ENCODE measurements around the gene CLDN10. TPM values are rescaled to one million over a fixed set of nuclear protein-coding genes. Genes with fewer than 3 reads are reported as not detected.

Gene CLDN10
- total and polyA plus RNA-seq, 8 donors: 83.8 to 258 (median 98.1) TPM

DNA sequence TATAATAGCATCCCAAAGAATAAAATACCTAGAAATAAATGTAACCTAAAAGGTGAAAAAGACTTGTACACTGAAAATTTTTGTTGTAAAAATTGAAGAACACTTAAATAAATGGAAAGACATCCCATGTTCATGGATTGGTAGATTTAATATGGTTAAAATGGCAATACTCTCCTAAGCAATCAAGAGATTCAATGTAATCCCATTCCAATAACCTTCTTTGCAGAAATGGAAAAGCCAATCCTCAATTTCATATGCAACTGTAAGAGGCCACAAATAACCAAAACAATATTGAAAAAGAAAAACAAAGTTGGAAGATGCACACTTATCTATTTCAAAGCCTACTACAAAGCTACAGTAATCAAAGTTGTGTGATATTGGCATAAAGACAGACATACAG, 74.2 kb downstream of the CLDN10 start:
- Histone ChIP-seq H3K36me3 (peaks cover 0 to 17% (median 6%) of the 10 kb centered on the region in 3 donors), H3K4me3 (no peak overlapping the region), H3K9me3 (no peaks in the 10 kb centered on the region), H3K27ac (no peak overlapping the region), H3K4me1 (no peaks in the 10 kb centered on the region), H3K27me3 (no peaks in the 10 kb centered on the region)
- TF ChIP-seq, protein P1, sequence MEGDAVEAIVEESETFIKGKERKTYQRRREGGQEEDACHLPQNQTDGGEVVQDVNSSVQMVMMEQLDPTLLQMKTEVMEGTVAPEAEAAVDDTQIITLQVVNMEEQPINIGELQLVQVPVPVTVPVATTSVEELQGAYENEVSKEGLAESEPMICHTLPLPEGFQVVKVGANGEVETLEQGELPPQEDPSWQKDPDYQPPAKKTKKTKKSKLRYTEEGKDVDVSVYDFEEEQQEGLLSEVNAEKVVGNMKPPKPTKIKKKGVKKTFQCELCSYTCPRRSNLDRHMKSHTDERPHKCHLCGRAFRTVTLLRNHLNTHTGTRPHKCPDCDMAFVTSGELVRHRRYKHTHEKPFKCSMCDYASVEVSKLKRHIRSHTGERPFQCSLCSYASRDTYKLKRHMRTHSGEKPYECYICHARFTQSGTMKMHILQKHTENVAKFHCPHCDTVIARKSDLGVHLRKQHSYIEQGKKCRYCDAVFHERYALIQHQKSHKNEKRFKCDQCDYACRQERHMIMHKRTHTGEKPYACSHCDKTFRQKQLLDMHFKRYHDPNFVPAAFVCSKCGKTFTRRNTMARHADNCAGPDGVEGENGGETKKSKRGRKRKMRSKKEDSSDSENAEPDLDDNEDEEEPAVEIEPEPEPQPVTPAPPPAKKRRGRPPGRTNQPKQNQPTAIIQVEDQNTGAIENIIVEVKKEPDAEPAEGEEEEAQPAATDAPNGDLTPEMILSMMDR (IDR thresholded peaks at IDR 0.05): no peak
- DNase-seq (no peak), FAIRE-seq (no peak), ATAC-seq (no peak)
- intact Hi-C loops (cut with DNase I): loop anchor here in 2 of 3 donors (10.0 kb wide), 2 partner anchors 198 to 208 kb away; no protein-coding TSS in a partner anchor

DNA sequence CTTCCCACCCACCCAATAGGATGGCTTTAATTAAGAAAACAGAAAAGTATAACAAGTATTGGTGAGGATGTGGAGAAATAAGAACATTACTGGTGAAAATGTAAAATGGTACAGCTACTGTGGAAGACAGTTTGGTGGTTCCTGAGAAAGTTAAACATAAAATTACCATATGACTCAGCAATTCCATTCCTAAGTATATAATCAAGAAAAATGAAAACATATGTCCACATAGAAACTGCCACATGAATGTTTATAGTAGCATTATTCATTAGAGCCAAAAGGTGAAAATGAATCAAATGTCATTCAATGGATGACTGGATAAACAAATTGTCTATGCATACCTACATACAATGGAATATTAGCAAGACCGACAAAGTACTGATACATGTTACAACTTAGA, 75.1 kb downstream of the CLDN10 start:
- Histone ChIP-seq H3K36me3 (peaks cover 0 to 17% (median 6%) of the 10 kb centered on the region in 3 donors), H3K27me3 (no peaks in the 10 kb centered on the region), H3K4me1 (no peaks in the 10 kb centered on the region), H3K9me3 (no peaks in the 10 kb centered on the region), H3K27ac (no peak overlapping the region), H3K4me3 (no peak overlapping the region)
- WGBS, 2 donors: 96 to 100% methylated on average over 1 of the region's 1 CpG
- intact Hi-C loops (cut with DNase I): loop anchor here in 2 of 3 donors (10.0 kb wide), 2 partner anchors 197 to 207 kb away; no protein-coding TSS in a partner anchor
- no peak for DNase-seq
- FAIRE-seq: no peak
- TF ChIP-seq, protein P1 (IDR thresholded peaks at IDR 0.05): no peak
- no peak for ATAC-seq

DNA sequence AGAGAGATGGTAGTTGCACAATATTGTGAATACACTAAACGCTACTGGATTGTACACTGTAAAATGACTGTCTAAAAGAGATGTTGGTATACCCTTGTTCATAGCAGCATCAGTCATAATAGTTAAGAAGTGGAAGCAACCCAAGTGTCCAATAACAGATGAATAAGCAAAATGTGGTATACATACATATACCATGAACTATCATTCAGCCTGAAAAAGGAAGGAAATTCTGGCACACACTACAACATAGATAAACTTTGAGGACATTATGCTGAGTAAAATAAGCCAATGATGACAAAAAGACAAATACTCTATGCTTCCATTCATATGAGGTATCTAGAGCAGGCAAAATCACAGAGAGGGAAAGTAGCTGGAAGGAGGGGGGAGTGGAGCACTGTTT, 76.0 kb downstream of the CLDN10 start:
- TF ChIP-seq, protein P1 (IDR thresholded peaks at IDR 0.05): no peak
- peaks cover 0 to 12% (median 6%) of the 10 kb centered on the region in 3 donors for H3K36me3 ChIP-seq
- intact Hi-C loops (cut with DNase I): loop anchor here in 2 of 3 donors (10.0 kb wide), 2 partner anchors 196 to 206 kb away; no protein-coding TSS in a partner anchor
- no peak overlapping the region for H3K27ac ChIP-seq
- no peaks in the 10 kb centered on the region for H3K4me1 ChIP-seq
- DNase-seq (no peak), ATAC-seq (no peak), FAIRE-seq (no peak)
- H3K9me3 ChIP-seq: no peaks in the 10 kb centered on the region
- no peaks in the 10 kb centered on the region for H3K27me3 ChIP-seq
- WGBS, 2 donors: 89 to 92% methylated on average over 1 of the region's 1 CpG
- no peak overlapping the region for H3K4me3 ChIP-seq

DNA sequence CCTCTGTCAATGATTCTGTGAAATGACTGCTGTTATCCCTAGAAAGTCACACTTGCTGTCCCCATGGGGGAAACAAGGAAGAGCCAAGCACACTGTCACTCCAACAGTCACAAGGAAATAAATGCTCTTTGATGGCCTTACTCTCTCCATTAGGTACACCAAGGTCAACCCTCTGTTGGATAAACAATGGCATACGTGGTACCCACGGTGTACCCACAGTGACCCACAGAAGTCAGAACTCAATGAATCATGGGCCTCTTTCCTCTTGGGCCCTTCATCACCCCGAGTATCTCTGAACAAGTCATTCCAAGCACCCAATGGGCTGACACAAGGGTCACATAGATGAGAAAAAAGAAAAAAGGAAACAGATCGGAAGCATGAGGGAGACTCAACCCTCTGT, 76.6 kb downstream of the CLDN10 start:
- Histone ChIP-seq H3K4me3 (no peak overlapping the region), H3K27ac (no peak overlapping the region), H3K9me3 (no peaks in the 10 kb centered on the region), H3K4me1 (no peaks in the 10 kb centered on the region), H3K27me3 (no peaks in the 10 kb centered on the region), H3K36me3 (peaks cover 0 to 12% (median 6%) of the 10 kb centered on the region in 3 donors)
- WGBS, 2 donors: 56 to 57% methylated on average over 4 of the region's 4 CpGs
- TF ChIP-seq, protein P1 (IDR thresholded peaks at IDR 0.05): no peak
- intact Hi-C loops (cut with DNase I): loop anchor here in 2 of 3 donors (10.0 kb wide), 2 partner anchors 196 to 206 kb away; no protein-coding TSS in a partner anchor
- no peak for FAIRE-seq
- no peak for DNase-seq
- no peak for ATAC-seq

Other genes with a start within 250 kb of the CLDN10 start
- 10 to 100 TPM; 14.5 to 23.5 (median 20.6) TPM for gene DZIP1, start 92.0 kb downstream of the CLDN10 start, total RNA-seq
- 10 to 100 TPM; 16.7 to 36.5 TPM for gene DZIP1, start 92.0 kb downstream of the CLDN10 start, polyA plus RNA-seq
- gene DNAJC3, start 124.4 kb downstream of the CLDN10 start, total RNA-seq: 10 to 100 TPM; 34.5 to 70.3 (median 51.3) TPM
- gene DNAJC3, start 124.4 kb downstream of the CLDN10 start, polyA plus RNA-seq: 10 to 100 TPM; 11.6 to 15.8 TPM

Data from pancreas (tissue), 10 donors.